GM10266 (cell line): ENCODE results near the gene SHOX.
"Not testable (repeated sequence)": the region's sequence is repeated elsewhere in the genome, so short reads cannot be mapped to it uniquely, and the experiment has no call there.

Source experiments
- DNase-seq: peaks from one replicate; pipeline ENCODE4 v3.0.0; 2012; ENCODE audit errors: extremely low spot score
- TF ChIP-seq, protein P1 (sequence below): IDR thresholded peaks from 2 replicates; pipeline ENCODE4 v1.5.1; 2012; ENCODE audit warnings: mild to moderate bottlenecking, low read depth; ENCODE audit not compliant: control insufficient read depth, insufficient read depth; ENCODE audit errors: missing control alignments

SHOX gene

GRCh38 chrX:625137-625691 is 5.4 kb upstream of the SHOX start:
- no peak for DNase-seq

DNA sequence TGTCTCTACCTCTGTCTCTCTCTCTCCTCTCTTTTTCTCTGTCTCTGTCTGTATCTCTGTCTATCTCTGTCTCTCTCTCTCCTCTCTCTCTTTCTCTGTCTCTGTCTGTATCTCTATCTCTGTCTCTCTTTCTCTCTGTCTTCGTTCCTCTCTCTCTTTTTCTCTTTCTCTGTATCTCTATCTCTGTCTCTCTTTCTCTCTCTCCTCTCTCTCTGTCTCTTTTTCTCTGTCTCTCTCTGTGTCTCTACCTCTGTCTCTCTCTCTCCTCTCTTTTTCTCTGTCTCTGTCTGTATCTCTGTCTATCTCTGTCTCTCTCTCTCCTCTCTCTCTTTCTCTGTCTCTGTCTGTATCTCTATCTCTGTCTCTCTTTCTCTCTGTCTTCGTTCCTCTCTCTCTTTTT is 4.5 kb upstream of the SHOX start:
- not testable (repeated sequence) for DNase-seq

More at GRCh38 chrX:625137-625691, 5.4 kb upstream of the SHOX start:
- TF ChIP-seq, protein P1, sequence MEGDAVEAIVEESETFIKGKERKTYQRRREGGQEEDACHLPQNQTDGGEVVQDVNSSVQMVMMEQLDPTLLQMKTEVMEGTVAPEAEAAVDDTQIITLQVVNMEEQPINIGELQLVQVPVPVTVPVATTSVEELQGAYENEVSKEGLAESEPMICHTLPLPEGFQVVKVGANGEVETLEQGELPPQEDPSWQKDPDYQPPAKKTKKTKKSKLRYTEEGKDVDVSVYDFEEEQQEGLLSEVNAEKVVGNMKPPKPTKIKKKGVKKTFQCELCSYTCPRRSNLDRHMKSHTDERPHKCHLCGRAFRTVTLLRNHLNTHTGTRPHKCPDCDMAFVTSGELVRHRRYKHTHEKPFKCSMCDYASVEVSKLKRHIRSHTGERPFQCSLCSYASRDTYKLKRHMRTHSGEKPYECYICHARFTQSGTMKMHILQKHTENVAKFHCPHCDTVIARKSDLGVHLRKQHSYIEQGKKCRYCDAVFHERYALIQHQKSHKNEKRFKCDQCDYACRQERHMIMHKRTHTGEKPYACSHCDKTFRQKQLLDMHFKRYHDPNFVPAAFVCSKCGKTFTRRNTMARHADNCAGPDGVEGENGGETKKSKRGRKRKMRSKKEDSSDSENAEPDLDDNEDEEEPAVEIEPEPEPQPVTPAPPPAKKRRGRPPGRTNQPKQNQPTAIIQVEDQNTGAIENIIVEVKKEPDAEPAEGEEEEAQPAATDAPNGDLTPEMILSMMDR, result no peak

GRCh38 chrX:626745-627509 is 3.7 kb upstream of the SHOX start:
- TF ChIP-seq, protein P1, result no peak
- no peak for DNase-seq

GRCh38 chrX:627510-627981 is 3.0 kb upstream of the SHOX start:
- no peak for DNase-seq
- TF ChIP-seq, protein P1, result no peak

- DNase-seq, result no peak
- TF ChIP-seq, protein P1, result no peak
Measured at GRCh38 chrX:627995-628394, 2.6 kb upstream of the SHOX start.

DNA sequence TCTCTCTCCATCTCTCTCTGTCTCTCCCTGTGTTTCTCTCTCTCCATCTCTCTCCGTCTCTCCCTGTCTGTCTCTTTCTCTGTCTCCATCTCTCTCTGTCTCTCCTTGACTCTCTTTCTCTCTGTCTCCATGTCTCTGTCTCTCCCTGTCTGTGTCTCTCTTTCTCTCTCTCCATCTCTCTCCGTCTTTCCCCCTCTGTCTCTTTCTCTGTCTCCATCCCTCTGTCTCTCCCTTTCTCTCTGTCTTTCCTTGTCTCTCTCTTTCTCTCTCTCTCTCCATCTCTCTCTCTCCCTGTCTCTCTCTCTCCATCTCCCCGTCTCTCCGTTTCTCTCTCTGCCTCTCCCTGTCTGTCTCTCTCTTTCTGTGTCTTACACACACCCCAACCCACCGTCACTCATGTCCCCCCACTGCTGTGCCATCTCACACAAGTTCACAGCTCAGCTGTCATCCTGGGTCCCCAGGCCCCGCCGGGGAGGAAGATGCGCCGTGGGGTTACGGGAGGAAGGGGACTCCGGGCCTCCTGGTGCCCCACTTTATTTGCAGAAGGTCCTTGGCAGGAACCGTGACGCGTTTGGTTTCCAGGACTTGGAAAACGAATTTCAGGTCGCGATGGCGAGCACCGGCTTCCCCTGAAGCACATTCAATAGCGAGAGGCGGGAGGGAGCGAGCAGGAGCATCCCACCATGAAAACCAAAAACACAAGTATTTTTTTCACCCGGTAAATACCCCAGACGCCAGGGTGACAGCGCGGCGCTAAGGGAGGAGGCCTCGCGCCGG is 1.2 kb upstream of the SHOX start:
- DNase-seq, result no peak
- TF ChIP-seq, protein P1, result no peak

DNA sequence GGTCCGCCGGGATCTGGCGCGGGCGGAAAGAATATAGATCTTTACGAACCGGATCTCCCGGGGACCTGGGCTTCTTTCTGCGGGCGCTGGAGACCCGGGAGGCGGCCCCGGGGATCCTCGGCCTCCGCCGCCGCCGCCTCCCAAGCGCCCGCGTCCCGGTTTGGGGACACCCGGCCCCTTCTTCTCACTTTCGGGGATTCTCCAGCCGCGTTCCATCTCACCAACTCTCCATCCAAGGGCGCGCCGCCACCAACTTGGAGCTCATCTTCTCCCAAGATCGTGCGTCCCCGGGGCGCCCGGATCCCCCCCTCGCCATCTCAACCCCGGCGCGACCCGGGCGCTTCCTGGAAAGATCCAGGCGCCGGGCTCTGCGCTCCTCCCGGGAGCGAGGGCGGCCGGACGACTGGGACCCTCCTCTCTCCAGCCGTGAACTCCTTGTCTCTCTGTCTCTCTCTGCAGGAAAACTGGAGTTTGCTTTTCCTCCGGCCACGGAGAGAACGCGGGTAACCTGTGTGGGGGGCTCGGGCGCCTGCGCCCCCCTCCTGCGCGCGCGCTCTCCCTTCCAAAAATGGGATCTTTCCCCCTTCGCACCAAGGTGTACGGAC is 482 bp upstream of the SHOX start:
- TF ChIP-seq, protein P1, result no peak
- DNase-seq, result no peak
